ENCODE data around the gene ALLC.
A peak's percentile ranks its signal among the peaks of the same experiment; 100 is the strongest.

Gene ALLC

DNA sequence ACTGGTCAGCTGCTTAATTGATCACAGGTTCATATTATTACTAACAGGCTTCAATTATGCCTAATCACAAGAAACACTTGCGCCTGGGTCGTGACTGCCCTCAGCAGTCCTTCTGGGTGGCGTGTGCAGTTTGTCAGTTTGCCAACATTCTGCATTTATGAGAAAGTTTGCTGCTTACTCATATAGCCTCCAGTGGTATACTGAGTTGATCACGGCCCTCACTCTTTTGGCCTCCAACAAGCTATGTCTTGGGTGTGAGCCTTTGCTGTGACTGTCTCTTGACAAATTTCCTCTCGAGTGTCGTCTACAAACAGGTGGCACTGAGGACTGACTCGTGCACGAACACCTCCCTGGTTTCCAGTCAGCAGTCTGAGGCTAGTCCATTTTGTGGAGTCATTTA is 72.6 kb downstream of the ALLC start:
- DNase-seq (ENCODE audit: low read depth) = no peak
- TF ChIP-seq, protein P1, sequence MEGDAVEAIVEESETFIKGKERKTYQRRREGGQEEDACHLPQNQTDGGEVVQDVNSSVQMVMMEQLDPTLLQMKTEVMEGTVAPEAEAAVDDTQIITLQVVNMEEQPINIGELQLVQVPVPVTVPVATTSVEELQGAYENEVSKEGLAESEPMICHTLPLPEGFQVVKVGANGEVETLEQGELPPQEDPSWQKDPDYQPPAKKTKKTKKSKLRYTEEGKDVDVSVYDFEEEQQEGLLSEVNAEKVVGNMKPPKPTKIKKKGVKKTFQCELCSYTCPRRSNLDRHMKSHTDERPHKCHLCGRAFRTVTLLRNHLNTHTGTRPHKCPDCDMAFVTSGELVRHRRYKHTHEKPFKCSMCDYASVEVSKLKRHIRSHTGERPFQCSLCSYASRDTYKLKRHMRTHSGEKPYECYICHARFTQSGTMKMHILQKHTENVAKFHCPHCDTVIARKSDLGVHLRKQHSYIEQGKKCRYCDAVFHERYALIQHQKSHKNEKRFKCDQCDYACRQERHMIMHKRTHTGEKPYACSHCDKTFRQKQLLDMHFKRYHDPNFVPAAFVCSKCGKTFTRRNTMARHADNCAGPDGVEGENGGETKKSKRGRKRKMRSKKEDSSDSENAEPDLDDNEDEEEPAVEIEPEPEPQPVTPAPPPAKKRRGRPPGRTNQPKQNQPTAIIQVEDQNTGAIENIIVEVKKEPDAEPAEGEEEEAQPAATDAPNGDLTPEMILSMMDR (IDR thresholded peaks at IDR 0.05; ENCODE audit: low read length, missing control alignments) = no peak
- no peak overlapping the region for H3K4me3 ChIP-seq (replicated peaks; ENCODE audit: low read depth, low read length)

GRCh38 chr2:3731829-3732228 is 73.8 kb downstream of the ALLC start:
- TF ChIP-seq, protein P1 (IDR thresholded peaks at IDR 0.05; ENCODE audit: low read length, missing control alignments) = no peak
- H3K4me3 ChIP-seq (replicated peaks; ENCODE audit: low read depth, low read length) = no peak overlapping the region
- DNase-seq (ENCODE audit: low read depth) = no peak

- no peak for DNase-seq (ENCODE audit: low read depth)
- no peak overlapping the region for H3K4me3 ChIP-seq (replicated peaks; ENCODE audit: low read depth, low read length)
- TF ChIP-seq, protein P1 (IDR thresholded peaks at IDR 0.05; ENCODE audit: low read length, missing control alignments) = no peak
These were observed 78.1 kb downstream of the ALLC start for GRCh38 chr2:3736112-3736511.

DNA sequence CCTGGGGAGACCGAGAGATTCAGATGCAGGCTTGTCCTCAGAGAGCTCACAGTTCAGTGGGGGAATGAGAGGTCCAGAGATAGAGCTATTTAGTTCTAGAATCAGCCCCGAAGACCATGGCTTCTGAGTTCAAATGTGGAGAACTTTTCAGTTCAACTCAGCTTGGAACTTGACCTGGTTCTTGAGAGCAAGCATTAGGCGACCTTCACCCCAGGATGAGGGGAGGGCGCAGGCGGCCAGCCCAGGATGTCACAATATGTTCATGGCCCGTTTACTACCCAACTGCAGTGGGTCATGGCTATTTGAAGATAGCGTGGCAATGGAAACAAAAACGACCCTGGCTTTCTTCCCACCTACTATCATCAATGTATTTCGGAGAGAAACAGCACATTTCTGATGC is 79.1 kb downstream of the ALLC start:
- DNase-seq (ENCODE audit: low read depth) = no peak
- no peak overlapping the region for H3K4me3 ChIP-seq (replicated peaks; ENCODE audit: low read depth, low read length)
- TF ChIP-seq, protein P1 (IDR thresholded peaks at IDR 0.05; ENCODE audit: low read length, missing control alignments) = no peak

DNA sequence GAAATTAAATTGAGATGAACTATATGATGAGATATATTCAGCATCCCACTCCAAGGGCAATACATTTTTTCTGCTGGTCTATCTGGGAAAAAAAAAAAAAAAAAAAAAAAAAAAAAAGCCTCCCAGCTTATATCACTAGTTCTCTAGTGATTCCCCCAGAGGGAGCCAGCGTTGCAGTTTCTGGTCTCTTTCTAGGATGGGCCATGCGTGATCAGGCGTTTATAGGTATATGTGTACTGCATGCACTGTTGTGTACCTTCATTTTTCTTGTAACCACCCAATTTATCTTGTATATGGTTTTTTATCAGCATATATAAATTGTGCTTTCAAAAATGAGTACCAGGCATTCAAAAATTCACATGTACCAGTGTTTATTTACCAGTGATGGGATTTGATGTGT is 80.5 kb downstream of the ALLC start:
- peak; percentile 14 for DNase-seq (ENCODE audit: low read depth)
- TF ChIP-seq, protein P1 (IDR thresholded peaks at IDR 0.05; ENCODE audit: low read length, missing control alignments) = peak; percentile 15
- no peak overlapping the region for H3K4me3 ChIP-seq (replicated peaks; ENCODE audit: low read depth, low read length)

DNA sequence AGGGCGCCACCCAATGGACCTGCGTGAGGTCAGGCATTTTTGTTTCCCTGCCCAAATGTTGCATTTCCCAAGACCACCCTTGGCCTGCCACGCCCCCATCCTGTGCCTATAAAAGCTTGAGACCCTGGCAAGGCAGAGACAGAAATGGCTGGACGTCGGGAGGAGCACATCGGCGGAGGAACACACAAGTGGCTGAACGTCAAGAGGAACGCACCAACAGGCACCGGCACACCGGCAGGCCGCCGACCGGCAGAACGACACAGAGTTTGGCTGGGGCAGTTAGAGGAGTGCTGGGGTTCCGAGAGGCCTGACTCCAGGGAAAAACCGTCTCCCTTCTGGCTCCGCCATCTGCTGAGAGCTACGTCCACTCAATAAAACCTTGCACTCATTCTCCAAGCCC is 81.3 kb downstream of the ALLC start:
- DNase-seq (ENCODE audit: low read depth) = no peak
- no peak overlapping the region for H3K4me3 ChIP-seq (replicated peaks; ENCODE audit: low read depth, low read length)
- TF ChIP-seq, protein P1 (IDR thresholded peaks at IDR 0.05; ENCODE audit: low read length, missing control alignments) = no peak

- no peak for DNase-seq (ENCODE audit: low read depth)
- TF ChIP-seq, protein P1 (IDR thresholded peaks at IDR 0.05; ENCODE audit: low read length, missing control alignments) = no peak
These were observed 83.4 kb downstream of the ALLC start for GRCh38 chr2:3741396-3741795.

More at GRCh38 chr2:3741396-3741795, 83.4 kb downstream of the ALLC start:
- H3K4me3 ChIP-seq (replicated peaks; ENCODE audit: low read depth, low read length) = no peak overlapping the region

All from fibroblast of pulmonary artery (primary cell).